Ascending aorta (tissue), 2 donors: ENCODE results near the gene TTLL3. TPM values are rescaled to one million over a fixed set of nuclear protein-coding genes. Genes with fewer than 3 reads are reported as not detected.

Experiments used
- DNase-seq, 2 donors: peaks; one replicate each; pipeline ENCODE4 v3.0.0-alpha.2; 2019; ENCODE audit warnings: low spot score in 2 of 2
- H3K27ac ChIP-seq, 2 donors: fragments of 200-600 bp; sonication (generic); one replicate each; pipeline ENCODE4 v1.5.1; 2016 to 2017; ENCODE audit warnings: mild to moderate bottlenecking in 1 of 2
- H3K27me3 ChIP-seq: fragments of 200-600 bp; sonication (generic); one replicate; pipeline ENCODE4 v1.5.1; 2017
- H3K36me3 ChIP-seq, 2 donors: fragments of 200-600 bp; sonication (generic); one replicate each; pipeline ENCODE4 v1.5.1; 2016
- H3K4me1 ChIP-seq, 2 donors: fragments of 200-600 bp; sonication (generic); one replicate each; pipeline ENCODE4 v1.5.1; 2016 to 2017; ENCODE audit warnings: mild to moderate bottlenecking in 1 of 2
- H3K4me3 ChIP-seq, 2 donors: fragments of 200-600 bp; sonication (generic); one replicate each; pipeline ENCODE4 v1.5.1; 2016 to 2017; ENCODE audit warnings: mild to moderate bottlenecking in 1 of 2
- H3K9me3 ChIP-seq, 2 donors: fragments of 200-600 bp; sonication (generic); one replicate each; pipeline ENCODE4 v1.5.1; 2016
- intact Hi-C: fragments of 100-400 bp; cut with DNase I; formaldehyde crosslinking; loops from one replicate; pipeline ENCODE4 v1.15.1; 2023
- total RNA-seq: library from RNA; depleted of rRNA; stranded (reverse); fragments of >200 nt; gene quantifications from one replicate; pipeline ENCODE4 v1.1.0, GENCODE V29; 2016
- TF ChIP-seq, protein P1 (sequence below), 3 experiments: fragments of 200-600 bp in 2 of 3; fragments of 450-650 bp in 1 of 3; sonication (generic) in 2 of 3; IDR thresholded peaks; one replicate each; pipeline ENCODE4 v1.5.1; 2016 to 2019; ENCODE audit warnings: antibody characterized with exemption in 3 of 3, mild to moderate bottlenecking in 1 of 3, moderate library complexity in 1 of 3

The TTLL3 gene
- total RNA-seq, 1 donor from 2014 or later, result 47.0 TPM

DNA sequence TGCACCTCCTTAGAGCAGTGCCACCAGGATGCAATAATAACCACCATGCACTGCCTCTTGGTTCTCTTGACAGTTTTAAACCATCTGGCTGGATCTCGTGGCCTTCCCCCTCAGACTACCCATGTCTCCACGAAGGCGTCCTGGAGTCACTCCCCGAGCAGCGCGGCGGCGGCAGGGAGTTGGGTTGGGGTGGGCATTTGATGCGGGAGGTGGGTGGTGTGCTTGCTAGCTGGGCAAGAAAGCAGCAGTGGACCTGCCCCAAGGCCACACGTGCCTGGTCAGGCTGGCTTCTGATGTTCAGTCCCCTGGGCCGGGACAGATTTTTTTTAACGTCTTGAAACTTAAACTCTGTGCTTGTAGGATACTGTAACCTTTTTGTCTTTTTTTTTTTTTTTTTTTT lies 3.9 kb upstream of the TTLL3 start:
- Histone ChIP-seq H3K4me3 (no peak overlapping the region), H3K36me3 (peaks cover 54 to 61% of the 10 kb centered on the region in 2 donors), H3K4me1 (peaks cover 5 to 7% of the 10 kb centered on the region in 2 donors), H3K27ac (no peak overlapping the region), H3K27me3 (no peaks in the 10 kb centered on the region), H3K9me3 (no peaks in the 10 kb centered on the region)
- intact Hi-C loops, result no loop called here
- no peak for DNase-seq
- TF ChIP-seq, protein P1, sequence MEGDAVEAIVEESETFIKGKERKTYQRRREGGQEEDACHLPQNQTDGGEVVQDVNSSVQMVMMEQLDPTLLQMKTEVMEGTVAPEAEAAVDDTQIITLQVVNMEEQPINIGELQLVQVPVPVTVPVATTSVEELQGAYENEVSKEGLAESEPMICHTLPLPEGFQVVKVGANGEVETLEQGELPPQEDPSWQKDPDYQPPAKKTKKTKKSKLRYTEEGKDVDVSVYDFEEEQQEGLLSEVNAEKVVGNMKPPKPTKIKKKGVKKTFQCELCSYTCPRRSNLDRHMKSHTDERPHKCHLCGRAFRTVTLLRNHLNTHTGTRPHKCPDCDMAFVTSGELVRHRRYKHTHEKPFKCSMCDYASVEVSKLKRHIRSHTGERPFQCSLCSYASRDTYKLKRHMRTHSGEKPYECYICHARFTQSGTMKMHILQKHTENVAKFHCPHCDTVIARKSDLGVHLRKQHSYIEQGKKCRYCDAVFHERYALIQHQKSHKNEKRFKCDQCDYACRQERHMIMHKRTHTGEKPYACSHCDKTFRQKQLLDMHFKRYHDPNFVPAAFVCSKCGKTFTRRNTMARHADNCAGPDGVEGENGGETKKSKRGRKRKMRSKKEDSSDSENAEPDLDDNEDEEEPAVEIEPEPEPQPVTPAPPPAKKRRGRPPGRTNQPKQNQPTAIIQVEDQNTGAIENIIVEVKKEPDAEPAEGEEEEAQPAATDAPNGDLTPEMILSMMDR (IDR thresholded peaks at IDR 0.05), result no peak

DNA sequence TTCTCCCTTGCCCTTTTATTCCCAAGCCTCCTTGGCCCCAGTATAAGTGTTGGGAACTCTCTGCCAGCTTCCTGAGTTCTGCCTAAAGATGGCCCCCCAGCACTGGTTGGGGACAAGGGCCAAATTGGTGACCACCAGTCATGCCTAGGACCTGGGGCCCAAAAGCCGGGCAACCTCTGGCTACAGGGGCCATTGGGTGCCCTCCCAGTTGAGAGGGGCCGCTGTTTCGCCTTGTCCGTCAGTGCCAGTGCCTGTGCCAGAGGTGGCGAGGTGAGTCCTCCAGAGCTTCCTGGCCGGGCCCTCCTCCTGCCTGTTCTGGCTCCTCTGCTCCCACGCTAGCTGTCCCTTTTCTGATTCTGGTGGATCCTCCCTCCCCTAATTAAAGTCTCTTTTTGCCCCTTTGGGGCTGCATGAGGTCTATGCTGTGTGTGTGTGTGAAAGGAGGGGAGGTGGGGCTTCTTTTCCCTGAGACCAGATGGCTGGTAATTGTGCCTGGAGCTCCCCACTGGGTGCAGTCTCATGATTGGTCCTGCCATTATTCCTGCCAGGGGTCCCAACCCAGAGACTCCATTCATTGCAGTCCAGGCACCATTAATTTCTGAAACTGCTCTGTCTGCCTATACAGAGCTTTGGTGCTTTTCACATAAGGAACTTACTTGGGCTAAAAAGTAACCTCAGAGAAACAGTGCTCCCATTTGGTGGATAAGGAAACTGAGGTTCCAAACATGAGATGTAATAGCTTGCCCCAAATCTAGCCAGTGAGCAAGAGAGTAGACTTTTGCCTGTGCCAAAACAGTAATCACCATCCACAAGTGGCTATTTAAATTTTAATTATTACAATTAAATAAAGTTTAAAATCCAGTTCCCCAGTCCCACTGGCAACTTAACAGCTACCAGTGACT lies 3.1 kb upstream of the TTLL3 start:
- no peaks in the 10 kb centered on the region for H3K27me3 ChIP-seq
- no peak overlapping the region for H3K27ac ChIP-seq
- H3K36me3 ChIP-seq, result peaks cover 46 to 53% of the 10 kb centered on the region in 2 donors
- peaks cover 5 to 10% of the 10 kb centered on the region in 2 donors for H3K4me1 ChIP-seq
- H3K4me3 ChIP-seq, result no peak overlapping the region
- no peaks in the 10 kb centered on the region for H3K9me3 ChIP-seq
- intact Hi-C loops, result no loop called here
- TF ChIP-seq, protein P1 (IDR thresholded peaks at IDR 0.05), result no peak
- no peak for DNase-seq

DNA sequence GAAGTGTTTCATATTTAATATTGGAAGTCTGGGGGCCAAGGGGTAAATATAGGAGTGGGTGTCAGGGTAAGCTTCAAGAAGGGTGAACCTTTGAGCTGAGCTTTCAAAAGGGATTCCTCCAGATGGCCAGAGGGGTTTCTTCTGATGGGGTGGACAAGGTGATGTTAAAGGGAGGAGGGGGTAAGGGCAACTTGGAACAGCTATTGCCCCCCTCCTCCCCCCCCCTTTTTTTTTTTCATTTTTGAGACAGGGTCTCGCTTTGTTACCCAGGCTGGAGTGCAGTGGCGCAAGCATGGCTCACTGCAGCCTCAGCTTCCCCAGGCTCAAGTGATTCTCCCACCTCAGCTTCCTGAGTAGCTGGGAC lies 2.1 kb upstream of the TTLL3 start:
- intact Hi-C loops, result no loop called here

DNA sequence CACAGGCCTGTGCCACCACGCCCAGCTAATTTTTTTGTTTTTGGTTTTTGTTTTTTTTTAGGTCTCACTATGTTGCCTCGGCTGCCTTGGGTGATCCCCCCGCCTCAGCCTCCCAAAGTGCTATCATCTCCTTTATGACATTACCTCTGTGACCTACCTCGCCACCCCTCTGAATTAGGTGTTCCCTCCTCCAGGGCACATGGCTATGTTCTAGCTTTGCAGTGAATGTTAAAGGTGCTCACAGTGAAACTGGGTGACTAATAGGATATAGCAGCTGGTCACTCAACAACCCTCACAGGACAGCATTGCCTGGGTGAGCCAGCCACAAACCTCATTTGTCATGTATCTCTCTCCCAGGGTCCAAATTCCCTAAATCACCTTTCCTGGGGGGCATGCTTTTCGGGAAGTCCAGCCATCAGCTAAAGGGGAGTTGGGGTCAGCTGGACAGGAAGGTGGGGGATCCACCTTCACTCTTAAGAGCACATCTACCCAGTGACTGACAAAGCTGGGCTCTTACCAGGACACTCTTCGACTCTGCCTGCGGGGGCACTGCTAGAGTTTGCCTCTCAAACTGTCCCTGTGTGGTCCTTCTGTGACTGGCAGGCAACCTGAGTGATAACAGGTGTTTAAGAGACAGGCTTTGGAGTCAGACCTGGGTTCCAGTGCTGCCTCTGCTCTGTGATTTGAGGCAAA lies 1.6 kb upstream of the TTLL3 start:
- peak overlapping the region; percentile 94 to 95 for H3K27ac ChIP-seq
- TF ChIP-seq, protein P1 (IDR thresholded peaks at IDR 0.05), result no peak
- peaks cover 34 to 40% of the 10 kb centered on the region in 2 donors for H3K36me3 ChIP-seq
- H3K9me3 ChIP-seq, result no peaks in the 10 kb centered on the region
- no peak for DNase-seq
- peaks cover 5 to 10% of the 10 kb centered on the region in 2 donors for H3K4me1 ChIP-seq
- H3K27me3 ChIP-seq, result no peaks in the 10 kb centered on the region
- intact Hi-C loops, result loop anchor here (1.0 kb wide), 1 partner anchor 92 kb away; no protein-coding TSS in a partner anchor
- H3K4me3 ChIP-seq, result no peak overlapping the region

More for the DNA sequence above, 2.1 kb upstream of the TTLL3 start:
- DNase-seq, result no peak
- Histone ChIP-seq H3K4me3 (no peak overlapping the region), H3K27me3 (no peaks in the 10 kb centered on the region), H3K4me1 (peaks cover 5 to 10% of the 10 kb centered on the region in 2 donors), H3K27ac (no peak overlapping the region), H3K9me3 (no peaks in the 10 kb centered on the region), H3K36me3 (peaks cover 39 to 46% of the 10 kb centered on the region in 2 donors)
- TF ChIP-seq, protein P1 (IDR thresholded peaks at IDR 0.05), result no peak

DNA sequence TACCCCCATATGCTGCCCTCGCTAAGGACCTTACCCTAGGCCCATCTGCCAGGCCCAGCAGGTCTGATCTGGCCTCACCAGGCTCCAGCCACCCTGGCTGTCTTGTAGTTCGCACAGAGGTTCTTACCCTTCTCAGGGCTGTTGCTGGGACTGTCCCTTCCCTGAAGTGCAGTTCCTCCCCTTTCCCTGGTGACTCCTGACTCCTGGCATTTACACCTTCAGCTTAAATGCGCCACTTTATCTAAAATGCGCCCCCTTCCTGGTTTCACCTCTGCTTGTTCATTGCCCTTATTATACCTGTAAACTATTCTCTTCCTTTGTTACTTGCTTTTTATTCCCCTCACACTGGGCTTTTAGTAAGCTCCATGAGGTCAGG lies 835 bp upstream of the TTLL3 start:
- Histone ChIP-seq H3K27me3 (no peaks in the 10 kb centered on the region), H3K9me3 (no peaks in the 10 kb centered on the region), H3K27ac (peak overlapping the region; percentile 94 to 95), H3K36me3 (peaks cover 26 to 33% of the 10 kb centered on the region in 2 donors), H3K4me1 (peaks cover 5 to 10% of the 10 kb centered on the region in 2 donors), H3K4me3 (peak overlapping the region; percentile 71 to 80)
- intact Hi-C loops, result loop anchor here (1.0 kb wide), 1 partner anchor 93 kb away; no protein-coding TSS in a partner anchor
- no peak for DNase-seq
- TF ChIP-seq, protein P1 (IDR thresholded peaks at IDR 0.05), result no peak
